H1 (cell line): ENCODE results near the gene NR3C2. TPM values are rescaled to one million over a fixed set of nuclear protein-coding genes. Genes with fewer than 3 reads are reported as not detected.

Experiments used
- CTCF ChIA-PET: fragments of 300-600 bp; sonication (Branson Sonifier 250); formaldehyde crosslinking; loops from one replicate; lab custom pipeline; 2021; ENCODE audit not compliant: partially characterized antibody; lab: Charles Lee
- POLR2A ChIA-PET: fragments of 300-600 bp; sonication (Branson Sonifier 250); formaldehyde crosslinking; loops from one replicate; lab custom pipeline; 2021; ENCODE audit warnings: inconsistent platforms; ENCODE audit not compliant: partially characterized antibody; lab: Charles Lee
- DNase-seq, 2 experiments: peaks; one replicate each; pipeline versions ENCODE4 v3.0.0 to v3.0.0-alpha.2; 2010 to 2022; ENCODE audit warnings: low spot score in 2 of 2, low read depth in 1 of 2, mixed read lengths in 1 of 2
- FAIRE-seq: peaks from 2 replicates; lab custom pipeline; 2011; peaks lifted over from hg19 to GRCh38; lab: Jason Lieb, UNC
- H2AFZ ChIP-seq: 2 replicates; pipeline ENCODE4 v1.8.1; 2012; ENCODE audit warnings: low read length, inconsistent platforms
- H2AK5ac ChIP-seq: 2 replicates; pipeline ENCODE4 v1.6.1; 2013; ENCODE audit warnings: low read depth, low read length
- H2BK120ac ChIP-seq: replicated peaks from 2 replicates; pipeline ENCODE3; 2013; ENCODE audit warnings: low read depth, low read length, inconsistent platforms
- H2BK12ac ChIP-seq: 2 replicates; pipeline ENCODE4 v1.6.1; 2013; ENCODE audit warnings: low read depth, low read length
- H2BK15ac ChIP-seq: 2 replicates; pipeline ENCODE4 v1.6.1; 2013; ENCODE audit warnings: low read length
- H2BK20ac ChIP-seq: 2 replicates; pipeline ENCODE4 v1.6.1; 2013; ENCODE audit warnings: low read length
- H2BK5ac ChIP-seq: 2 replicates; pipeline ENCODE4 v1.6.1; 2013; ENCODE audit warnings: low read depth, low read length
- H3K14ac ChIP-seq: 2 replicates; pipeline ENCODE4 v1.6.1; 2013; ENCODE audit warnings: inconsistent platforms; ENCODE audit not compliant: insufficient read length
- H3K18ac ChIP-seq: 2 replicates; pipeline ENCODE4 v1.6.1; 2013; ENCODE audit warnings: low read length; ENCODE audit errors: extremely low read depth
- H3K23ac ChIP-seq: 2 replicates; pipeline ENCODE4 v1.6.1; 2013; ENCODE audit warnings: inconsistent platforms; ENCODE audit not compliant: insufficient read length
- H3K23me2 ChIP-seq: 2 replicates; pipeline ENCODE4 v1.6.1; 2013; ENCODE audit warnings: low read depth, low read length
- H3K27ac ChIP-seq: 2 replicates; pipeline ENCODE4 v1.6.1; 2011; ENCODE audit warnings: low read depth, low read length, inconsistent platforms
- H3K27me3 ChIP-seq, 4 experiments: replicated peaks in 1 of 4; 1 replicate in 1 of 4; 2 replicates in 3 of 4; pipeline versions ENCODE4 v1.6.1 to v1.8.1; 2011 to 2013; ENCODE audit warnings: low read length in 3 of 4, mild to moderate bottlenecking in 3 of 4, inconsistent platforms in 2 of 4, mixed read lengths in 2 of 4, moderate library complexity in 1 of 4; ENCODE audit not compliant: control insufficient read depth in 3 of 4, insufficient read depth in 3 of 4; ENCODE audit errors: extremely low read depth in 1 of 4
- H3K36me3 ChIP-seq, 4 experiments: 2 replicates each; pipeline versions ENCODE4 v1.6.1 to v1.8.1; 2011 to 2013; ENCODE audit warnings: mild to moderate bottlenecking in 4 of 4, low read length in 3 of 4, moderate library complexity in 2 of 4, control low read depth in 1 of 4, inconsistent platforms in 1 of 4; ENCODE audit not compliant: insufficient read depth in 4 of 4, control insufficient read depth in 2 of 4
- H3K4ac ChIP-seq: replicated peaks from 2 replicates; pipeline ENCODE3; 2013; ENCODE audit warnings: low read length, low read depth, mixed read lengths, inconsistent platforms; ENCODE audit not compliant: insufficient read length
- H3K4me1 ChIP-seq, 4 experiments: replicated peaks in 1 of 4; 1 replicate in 1 of 4; 2 replicates in 3 of 4; pipeline versions ENCODE4 v1.6.1 to v1.8.1; 2011 to 2013; ENCODE audit warnings: low read length in 3 of 4, inconsistent platforms in 2 of 4, mixed read lengths in 1 of 4; ENCODE audit not compliant: insufficient read depth in 4 of 4, control insufficient read depth in 3 of 4
- H3K4me2 ChIP-seq, 2 experiments: 2 replicates each; pipeline versions ENCODE4 v1.6.1 to v1.8.1; 2011 to 2013; ENCODE audit warnings: low read depth in 2 of 2, low read length in 2 of 2, control low read depth in 1 of 2, inconsistent platforms in 1 of 2, mild to moderate bottlenecking in 1 of 2; ENCODE audit not compliant: insufficient read depth in 1 of 2
- H3K4me3 ChIP-seq, 4 experiments: fragments of 200-600, 300-600 bp in 1 of 4; sonication (generic), shearing (Covaris generic), sonication (Bioruptor Twin) in 1 of 4; 2 replicates each; pipeline versions ENCODE4 v1.5.1 to v1.8.1; 2011 to 2016; ENCODE audit warnings: low read length in 4 of 4, low read depth in 3 of 4, control low read depth in 2 of 4, inconsistent platforms in 2 of 4, mild to moderate bottlenecking in 2 of 4, mixed read lengths in 1 of 4, moderate library complexity in 1 of 4; ENCODE audit not compliant: insufficient read depth in 2 of 4; ENCODE audit errors: extremely low read depth in 1 of 4
- H3K56ac ChIP-seq: replicated peaks from 2 replicates; pipeline ENCODE3; 2013; ENCODE audit warnings: low read depth, mild to moderate bottlenecking, mixed read lengths, low read length, inconsistent platforms; ENCODE audit not compliant: insufficient read length
- H3K79me1 ChIP-seq: 2 replicates; pipeline ENCODE4 v1.6.1; 2013; ENCODE audit warnings: low read depth, low read length, control low read depth
- H3K79me2 ChIP-seq, 2 experiments: 2 replicates each; pipeline versions ENCODE4 v1.6.1 to v1.8.1; 2012 to 2013; ENCODE audit warnings: low read length in 2 of 2, mild to moderate bottlenecking in 2 of 2, inconsistent platforms in 1 of 2; ENCODE audit not compliant: insufficient read depth in 2 of 2, control insufficient read depth in 1 of 2
- H3K9ac ChIP-seq, 4 experiments: replicated peaks in 1 of 4; 1 replicate in 1 of 4; 2 replicates in 3 of 4; pipeline versions ENCODE4 v1.6.1 to v1.8.1; 2011 to 2013; ENCODE audit warnings: low read depth in 3 of 4, low read length in 3 of 4, control low read depth in 2 of 4, mild to moderate bottlenecking in 2 of 4, moderate library complexity in 2 of 4, inconsistent platforms in 1 of 4; ENCODE audit errors: extremely low read depth in 1 of 4
- H3K9me3 ChIP-seq, 2 experiments: 2 replicates each; pipeline versions ENCODE4 v1.6.1 to v1.8.1; 2012 to 2013; ENCODE audit warnings: mild to moderate bottlenecking in 2 of 2, moderate library complexity in 2 of 2, control low read depth in 1 of 2, inconsistent platforms in 1 of 2, low read depth in 1 of 2, low read length in 1 of 2, mixed read lengths in 1 of 2; ENCODE audit not compliant: insufficient read depth in 2 of 2
- H4K20me1 ChIP-seq, 2 experiments: replicated peaks in 1 of 2; 2 replicates each; pipeline versions ENCODE3 to v1.8.1; 2011 to 2013; ENCODE audit warnings: inconsistent platforms in 2 of 2, low read length in 2 of 2, mild to moderate bottlenecking in 1 of 2; ENCODE audit not compliant: insufficient read depth in 2 of 2, control insufficient read depth in 1 of 2
- H4K5ac ChIP-seq: 2 replicates; pipeline ENCODE4 v1.6.1; 2013; ENCODE audit warnings: low read length, low read depth, mixed read lengths, inconsistent platforms; ENCODE audit not compliant: insufficient read length
- H4K8ac ChIP-seq: 2 replicates; pipeline ENCODE4 v1.8.0; 2013; ENCODE audit warnings: mild to moderate bottlenecking, moderate library complexity, low read length, inconsistent platforms; ENCODE audit not compliant: insufficient read depth; ENCODE audit errors: extremely low read depth
- H4K91ac ChIP-seq: replicated peaks from 2 replicates; pipeline ENCODE3; 2013; ENCODE audit warnings: low read length, mixed read lengths, inconsistent platforms; ENCODE audit not compliant: insufficient read length
- HDAC2 ChIP-seq, 2 experiments: fragments of 300-600 bp in 1 of 2; sonication (generic) in 1 of 2; IDR thresholded peaks; 2 replicates each; pipeline ENCODE4 v1.6.1; 2011 to 2012; ENCODE audit warnings: low read depth in 2 of 2, low read length in 2 of 2, mild to moderate bottlenecking in 2 of 2, moderate library complexity in 2 of 2, borderline replicate concordance in 1 of 2, inconsistent platforms in 1 of 2
- JUND ChIP-seq: IDR thresholded peaks from 2 replicates; pipeline ENCODE4 v1.6.1; 2011; ENCODE audit warnings: mild to moderate bottlenecking, improper control_type of control experiment, low read length
- MAX ChIP-seq: IDR thresholded peaks from 2 replicates; pipeline ENCODE4 v1.6.1; 2012; ENCODE audit warnings: inconsistent platforms
- RAD21 ChIP-seq, 2 experiments: IDR thresholded peaks in 1 of 2; conservative IDR thresholded peaks in 1 of 2; 2 replicates each; pipeline ENCODE4 v1.6.1; 2011; ENCODE audit warnings: low read depth in 2 of 2, low read length in 2 of 2, improper control_type of control experiment in 1 of 2, inconsistent platforms in 1 of 2, mild to moderate bottlenecking in 1 of 2, moderate library complexity in 1 of 2
- USF2 ChIP-seq: IDR thresholded peaks from 2 replicates; pipeline ENCODE4 v1.6.1; 2011; ENCODE audit warnings: low read length, improper control_type of control experiment
- WGBS, 2 experiments: shearing (Covaris generic) in 1 of 2; methylation state at CpG; one replicate each; pipeline versions ENCODE4 v1.1.6 to v1.1.7; 2013 to 2015; ENCODE audit warnings: low lambda C conversion rate in 2 of 2, mixed read lengths in 2 of 2, inconsistent platforms in 1 of 2, low coverage in 1 of 2, missing lambda C conversion rate in 1 of 2; ENCODE audit not compliant: insufficient replicate concordance in 2 of 2, insufficient coverage in 1 of 2, insufficient read length in 1 of 2; ENCODE audit errors: extremely low coverage in 1 of 2, missing lambda C conversion rate in 1 of 2; 5-methylcytosine and 5-hydroxymethylcytosine counted together
- polyA plus RNA-seq, 7 experiments: library from polyadenylated mRNA; depleted of rRNA in 3 of 7; stranded (reverse) in 5 of 7; unstranded in 2 of 7; fragments of >200 nt in 5 of 7; fragments of 200-250 nt in 2 of 7; gene quantifications; 1 replicate in 5 of 7; 2 replicates in 1 of 7; 4 replicates in 1 of 7; pipeline versions ENCODE4 v1.2.1 to v1.2.3, GENCODE V29; 2011 to 2013; ENCODE audit warnings: missing spikeins in 2 of 7, mixed read lengths in 2 of 7
- total RNA-seq: library from RNA; stranded (reverse); fragmentation: NEBNext Ultra II Directional; extraction: Animal tissue kit (Norgen Biotek cat#: 25700); gene quantifications from 2 replicates; pipeline ENCODE4 v1.2.1, GENCODE V29; 2021

The NR3C2 gene
- total and polyA plus RNA-seq, 2 of the 8 experiments (the other 6 are each of a cell fraction or from before 2014, with no cell fraction given), result 0.80 to 3.9 TPM

GRCh38 chr4:148079961-148080360 is 362.3 kb downstream of the NR3C2 start:
- FAIRE-seq (no peak), DNase-seq (no peak)
- TF ChIP-seq USF2 (no peak), RAD21 (IDR thresholded peaks at IDR 0.05 in 1 of 2, conservative IDR thresholded peaks at IDR 0.05 in 1 of 2; ENCODE audit: low read depth in 2 of 2, low read length in 2 of 2) (no peak), JUND (no peak), MAX (no peak), HDAC2 (IDR thresholded peaks at IDR 0.05; ENCODE audit: borderline replicate concordance in 1 of 2, low read depth in 2 of 2, low read length in 2 of 2) (no peak)
- Histone ChIP-seq H3K27me3 (no peaks in the 10 kb centered on the region), H3K18ac (no peak overlapping the region), H3K4ac (no peak overlapping the region), H2BK15ac (no peak overlapping the region), H3K4me1 (no peaks in the 10 kb centered on the region), H3K79me2 (no peaks in the 10 kb centered on the region), H2BK5ac (no peak overlapping the region), H3K56ac (no peak overlapping the region), H2BK120ac (no peak overlapping the region), H4K20me1 (no peaks in the 10 kb centered on the region), H3K4me3 (no peak overlapping the region), H4K8ac (no peak overlapping the region), H2AFZ (no peak overlapping the region), H2BK20ac (no peak overlapping the region), H3K79me1 (no peaks in the 10 kb centered on the region), H2BK12ac (no peak overlapping the region), H3K23me2 (no peaks in the 10 kb centered on the region), H4K5ac (no peak overlapping the region), H3K9me3 (peaks cover 6 to 9% of the 10 kb centered on the region in 2 experiments), H3K27ac (no peak overlapping the region), H3K4me2 (no peak overlapping the region), H4K91ac (no peak overlapping the region), H3K23ac (no peak overlapping the region), H3K36me3 (peaks cover 0 to 4% (median 0%) of the 10 kb centered on the region in 4 experiments; a peak in 1 of 8 replicates), H3K9ac (no peak overlapping the region), H2AK5ac (no peak overlapping the region), H3K14ac (no peak overlapping the region)
- ChIA-PET CTCF (no interaction called here), POLR2A (no interaction called here)
- WGBS, 2 experiments, result 85% methylated on average over 7 of the region's 7 CpGs; no CpG with 5 or more reads in 1 of the 2 experiments
